ENCODE results near the gene PRND.
"Not testable (repeated sequence)": the region's sequence is repeated elsewhere in the genome, so short reads cannot be mapped to it uniquely, and the experiment has no call there.

Gene PRND, protein sequence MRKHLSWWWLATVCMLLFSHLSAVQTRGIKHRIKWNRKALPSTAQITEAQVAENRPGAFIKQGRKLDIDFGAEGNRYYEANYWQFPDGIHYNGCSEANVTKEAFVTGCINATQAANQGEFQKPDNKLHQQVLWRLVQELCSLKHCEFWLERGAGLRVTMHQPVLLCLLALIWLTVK

DNA sequence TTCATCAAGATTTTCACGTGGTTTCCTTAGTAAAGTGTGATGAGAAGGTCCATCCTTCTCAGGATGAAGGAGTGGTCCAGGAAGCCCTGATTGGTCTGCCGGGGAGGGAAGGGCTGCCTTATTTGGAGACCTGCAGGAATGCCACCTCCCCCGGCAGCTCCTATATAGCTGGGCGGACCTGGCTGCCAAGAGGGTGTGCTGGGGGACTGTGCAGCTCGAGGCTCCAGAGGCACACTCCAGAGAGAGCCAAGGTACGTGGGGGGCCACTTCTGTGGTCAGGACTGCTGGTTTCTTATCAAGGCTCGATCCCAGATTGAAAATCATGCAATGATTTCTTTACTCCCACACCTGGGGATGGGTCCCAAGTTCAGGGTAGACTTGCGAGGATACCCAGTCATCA lies at the start of gene PRND:
PRND (plus strand) TSS at position 191 of the 400 bp plus-strand sequence. CDS start 2,643 bp downstream, outside the sequence.
- DNase-seq = no peak

DNA sequence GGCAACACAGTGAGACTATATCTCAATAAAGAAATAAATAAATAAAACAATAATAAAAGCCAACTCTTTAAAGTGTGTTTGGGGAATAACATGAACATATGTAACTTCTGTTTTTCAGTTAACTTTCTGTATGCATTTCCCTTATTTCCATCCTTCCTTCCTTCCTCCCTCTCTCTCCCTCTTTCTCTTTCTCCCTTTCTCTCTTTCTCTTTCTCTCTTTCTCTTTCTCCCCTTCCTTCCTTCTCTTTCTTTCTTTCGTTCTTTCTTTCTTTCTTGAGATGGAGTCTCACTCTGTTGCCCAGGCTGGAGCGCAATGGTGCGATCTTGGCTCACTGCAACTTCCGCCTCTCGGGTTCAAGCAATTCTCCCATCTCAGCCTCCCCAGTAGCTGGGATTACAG lies 48.8 kb upstream of the PRND start:
- no peak for DNase-seq

DNA sequence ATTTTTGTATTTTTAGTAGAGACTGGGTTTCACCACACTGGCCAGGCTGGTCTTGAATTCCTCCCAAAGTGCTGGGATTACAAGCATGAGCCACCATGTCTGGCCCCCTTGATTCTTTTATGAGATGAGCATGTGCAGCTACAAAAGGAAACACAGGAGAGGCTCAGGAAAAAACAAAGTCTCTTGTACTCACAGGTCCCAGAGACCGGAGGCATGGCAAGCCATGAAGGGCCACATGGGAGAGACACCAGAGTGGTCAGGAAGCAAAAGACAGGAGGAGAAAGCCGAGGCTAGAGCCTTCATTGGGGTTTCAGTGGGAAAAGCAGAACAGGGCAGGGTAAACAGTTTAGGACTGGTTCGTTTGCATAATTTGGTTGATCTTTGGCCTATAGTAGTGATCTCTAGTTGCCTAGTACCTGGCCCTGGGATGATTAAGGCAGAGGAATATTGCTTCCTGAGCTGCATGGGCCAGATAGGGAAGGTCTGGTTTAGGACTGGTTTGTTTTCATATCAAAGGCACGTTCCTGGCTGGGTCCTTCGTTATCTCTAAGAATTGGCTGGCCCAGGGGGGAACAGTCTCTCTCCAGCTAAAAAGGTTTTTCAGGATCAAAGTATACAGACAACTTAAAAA lies 48.2 kb upstream of the PRND start:
- DNase-seq = no peak

DNA sequence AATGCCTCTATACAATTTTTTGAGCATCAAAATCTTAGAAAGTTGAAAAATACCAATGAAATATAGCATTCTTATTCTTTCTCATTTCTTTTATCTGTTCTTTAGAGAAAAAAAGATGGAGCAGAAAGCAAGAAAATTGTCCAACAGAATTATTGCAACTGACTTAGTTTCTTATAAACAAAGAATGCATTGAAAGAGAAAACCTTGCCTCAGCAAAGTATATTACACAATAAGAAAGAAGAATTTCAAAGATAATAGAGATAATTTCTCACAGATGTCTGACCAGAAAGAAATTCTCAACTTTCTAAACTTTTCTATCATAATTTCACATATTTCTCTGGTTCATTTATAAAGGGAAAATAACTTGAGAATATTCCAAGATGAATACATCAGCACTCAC lies 47.0 kb upstream of the PRND start:
- no peak for DNase-seq

DNA sequence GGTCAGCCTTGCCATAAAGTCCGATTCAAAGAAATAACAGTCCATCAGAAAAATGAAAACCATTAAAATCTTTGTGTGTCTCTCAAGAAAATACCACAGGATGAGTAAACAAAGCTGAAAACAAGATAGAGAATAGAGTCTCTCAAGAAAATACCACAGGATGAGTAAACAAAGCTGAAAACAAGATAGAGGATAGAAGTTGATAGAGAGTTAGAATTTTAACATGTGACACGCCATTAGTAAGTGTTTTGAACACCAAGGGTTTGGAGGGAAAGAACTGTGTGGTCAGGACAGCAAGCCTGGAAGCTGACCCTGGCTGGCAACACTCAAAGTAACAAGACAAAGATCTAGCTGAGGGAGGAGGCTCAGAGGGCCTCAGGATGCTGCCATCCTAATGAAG lies 43.9 kb upstream of the PRND start:
- DNase-seq = no peak

DNA sequence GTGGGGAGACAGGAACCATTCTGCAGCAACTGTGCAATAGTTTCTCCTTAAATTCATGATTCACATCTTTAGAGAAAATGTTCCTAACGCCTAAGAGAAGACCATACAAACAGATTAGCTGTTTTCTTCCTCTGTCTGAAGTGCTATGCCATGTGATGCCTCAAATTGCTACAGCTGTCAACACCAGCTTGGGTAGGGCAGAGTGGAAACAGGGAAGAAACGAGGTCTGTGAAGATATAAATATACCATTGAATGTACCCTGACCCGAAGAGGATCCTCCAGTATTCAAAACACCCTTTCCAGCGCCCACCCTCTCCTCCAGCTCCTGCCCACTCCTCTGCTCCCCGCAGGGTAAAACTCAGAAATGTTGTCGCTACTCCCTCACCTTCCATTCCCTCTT lies 40.3 kb upstream of the PRND start:
- no peak for DNase-seq

DNA sequence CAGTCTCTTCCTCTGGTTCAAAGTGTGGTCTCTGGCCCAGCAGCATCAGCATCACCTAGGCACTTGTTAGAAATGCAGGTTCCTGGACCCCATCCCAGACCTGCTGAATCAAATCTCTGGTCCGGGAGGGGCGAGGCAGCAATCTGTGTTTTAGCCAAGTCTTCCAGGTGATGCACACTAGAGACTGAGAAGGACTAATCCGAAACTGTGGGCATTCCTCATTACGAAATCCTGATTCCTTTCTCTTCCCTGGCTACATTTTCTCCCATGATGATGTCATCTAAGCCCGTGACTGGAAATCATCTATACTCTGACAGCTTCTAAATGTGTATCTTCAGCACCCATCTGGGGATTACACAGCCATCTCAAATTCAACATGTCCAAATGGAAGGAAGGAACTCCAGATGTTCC lies 39.7 kb upstream of the PRND start:
- no peak for DNase-seq

DNA sequence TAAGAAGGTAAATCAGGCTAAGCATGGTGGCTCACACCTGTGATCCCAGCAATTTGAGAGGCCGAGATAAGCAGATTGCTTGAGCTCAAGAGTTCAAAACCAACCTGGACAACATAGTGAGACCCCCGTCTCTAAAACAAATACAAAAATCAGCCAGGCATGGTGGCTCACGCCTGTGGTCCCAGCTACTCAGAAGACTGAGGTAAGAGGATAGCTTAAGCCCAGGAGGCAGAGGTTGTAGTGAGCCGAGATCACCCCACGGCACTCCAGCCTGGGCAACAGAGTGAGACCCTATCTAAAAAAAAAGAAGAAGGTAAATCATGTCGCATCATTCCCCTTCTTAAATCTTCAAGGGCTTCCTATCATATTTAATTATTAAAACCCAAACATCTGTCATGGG lies 39.0 kb upstream of the PRND start:
- no peak for DNase-seq

DNA sequence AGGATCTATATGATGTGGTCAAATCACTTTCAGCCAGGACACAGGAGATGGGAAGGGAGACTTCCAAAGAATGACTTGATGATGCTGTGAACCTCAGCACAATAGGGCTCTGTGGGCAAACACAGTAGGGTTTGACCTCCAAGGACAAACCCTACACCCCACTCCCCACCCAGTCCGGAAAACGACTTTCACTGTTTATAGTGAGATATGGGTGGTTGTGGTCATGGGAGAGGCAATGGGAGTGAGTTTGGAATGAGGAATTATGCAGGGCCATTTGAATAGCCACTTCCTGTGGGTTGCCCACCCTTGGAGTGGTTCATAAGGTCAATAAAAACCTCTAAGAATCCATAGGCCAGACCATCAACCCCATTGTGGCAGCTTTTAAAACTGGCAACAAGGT lies 38.4 kb upstream of the PRND start:
- DNase-seq = no peak

DNA sequence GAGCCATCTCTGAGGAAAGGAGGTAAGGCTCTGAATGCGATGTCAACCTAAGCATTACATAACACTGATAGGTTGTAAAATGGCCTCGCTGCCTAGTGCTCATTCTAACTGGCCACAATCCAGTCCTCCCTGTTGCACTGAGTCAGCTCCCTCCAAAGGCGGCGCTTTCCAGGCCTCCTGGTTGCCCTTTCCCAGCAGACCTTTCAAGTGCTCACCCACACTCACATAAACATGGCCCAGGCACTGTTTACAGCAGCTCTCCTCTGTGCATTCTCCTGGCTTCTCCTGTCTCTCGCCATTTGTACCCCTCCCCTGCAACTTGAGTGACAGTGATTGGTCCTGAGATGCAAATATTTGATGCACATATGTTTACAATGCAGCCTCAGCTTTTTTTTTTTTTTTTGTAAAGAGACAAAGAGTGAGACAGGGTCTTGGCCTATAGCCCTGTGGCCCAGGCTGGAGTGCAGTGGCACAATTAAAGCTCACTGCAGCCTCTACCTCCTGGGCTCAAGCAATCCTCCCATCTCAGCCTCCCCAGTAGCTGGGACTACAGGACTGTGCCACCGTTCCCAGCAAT lies 36.8 kb upstream of the PRND start:
- DNase-seq = no peak

DNA sequence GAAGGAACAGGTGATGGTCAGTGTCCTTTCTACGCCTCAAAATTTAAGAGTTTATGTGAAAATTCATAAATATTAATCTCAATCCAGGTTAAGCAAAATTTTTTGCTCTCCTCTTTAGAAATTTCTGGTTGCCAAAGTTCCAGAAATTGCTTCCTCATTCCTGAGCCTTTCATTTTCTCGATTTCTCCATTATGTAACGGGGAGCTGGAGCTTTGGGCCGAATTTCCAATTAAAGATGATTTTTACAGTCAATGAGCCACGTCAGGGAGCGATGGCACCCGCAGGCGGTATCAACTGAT lies 35.8 kb upstream of the PRND start:
- no peak for DNase-seq

DNA sequence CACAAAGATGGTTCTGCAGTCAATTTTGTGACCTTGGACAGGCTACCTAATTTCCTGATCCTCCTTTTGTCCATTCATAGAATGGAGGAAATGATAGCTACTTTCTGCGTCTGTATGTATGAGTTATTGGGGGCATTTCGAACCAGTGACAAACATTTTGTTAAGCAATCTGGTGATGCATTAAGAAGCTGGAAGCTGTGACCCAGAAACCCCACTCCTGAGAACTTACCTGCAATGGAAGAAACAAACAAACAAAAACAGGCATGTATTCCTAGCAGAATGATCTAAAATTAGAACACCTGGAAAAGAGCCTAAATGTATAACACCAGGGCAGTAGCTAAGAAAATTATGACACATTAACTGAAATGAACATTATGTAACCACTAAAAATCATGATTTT lies 33.4 kb upstream of the PRND start:
- DNase-seq = no peak

DNA sequence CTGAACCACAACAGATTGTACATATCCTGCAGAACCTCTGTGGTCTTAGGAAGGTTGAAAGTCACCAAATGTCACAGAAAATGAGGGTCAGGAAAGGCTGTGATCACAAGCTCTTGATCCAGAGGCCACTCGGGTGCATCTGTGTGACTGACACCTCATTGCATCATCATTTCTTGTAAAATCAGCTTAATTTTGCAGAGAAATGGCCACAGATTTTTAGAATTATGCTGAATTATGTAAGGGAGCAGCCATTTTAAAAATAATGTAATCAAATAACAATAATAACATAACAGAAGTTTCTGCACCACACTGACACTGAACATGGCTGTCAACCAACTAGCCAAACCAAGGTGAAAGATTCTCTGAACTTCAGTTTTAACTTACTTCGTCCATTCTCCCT lies 32.5 kb upstream of the PRND start:
- DNase-seq = no peak

DNA sequence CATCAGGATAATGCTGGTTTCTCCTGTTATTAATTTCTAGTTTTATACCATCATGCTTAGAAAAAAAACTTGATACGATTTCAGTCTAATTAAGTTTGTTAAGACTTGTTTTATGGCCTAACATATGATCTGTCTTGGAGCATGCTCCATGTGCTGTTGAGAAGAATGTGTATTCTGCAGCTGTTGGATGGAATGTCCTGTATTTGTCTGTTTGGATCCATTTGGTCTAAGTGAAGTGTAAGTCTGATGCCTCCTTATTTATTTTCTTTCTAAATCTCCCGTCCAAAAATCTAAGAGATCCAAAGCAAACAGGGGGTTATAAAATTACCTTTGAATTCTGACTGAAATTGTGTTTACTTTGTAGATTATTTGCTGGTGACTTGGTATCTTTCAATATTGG lies 30.0 kb upstream of the PRND start:
- no peak for DNase-seq

DNA sequence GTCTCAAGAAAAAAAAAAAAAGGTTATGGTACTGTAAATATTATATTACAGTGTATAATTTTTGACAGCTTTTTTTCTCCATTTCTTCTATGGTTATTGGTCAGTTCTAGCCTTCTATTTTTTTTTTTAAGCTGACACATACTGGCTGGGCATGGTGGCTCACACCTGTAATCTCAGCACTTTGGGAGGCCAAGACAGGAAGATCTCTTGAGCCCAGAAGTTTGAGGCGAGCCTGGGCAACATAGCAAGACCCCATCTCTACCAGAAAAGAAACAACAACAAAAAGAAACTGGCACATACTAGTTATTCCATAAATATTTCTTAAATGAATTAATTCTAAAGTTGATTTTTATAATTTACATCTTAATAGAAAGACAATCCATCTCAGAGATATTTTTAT lies 27.6 kb upstream of the PRND start:
- no peak for DNase-seq

DNA sequence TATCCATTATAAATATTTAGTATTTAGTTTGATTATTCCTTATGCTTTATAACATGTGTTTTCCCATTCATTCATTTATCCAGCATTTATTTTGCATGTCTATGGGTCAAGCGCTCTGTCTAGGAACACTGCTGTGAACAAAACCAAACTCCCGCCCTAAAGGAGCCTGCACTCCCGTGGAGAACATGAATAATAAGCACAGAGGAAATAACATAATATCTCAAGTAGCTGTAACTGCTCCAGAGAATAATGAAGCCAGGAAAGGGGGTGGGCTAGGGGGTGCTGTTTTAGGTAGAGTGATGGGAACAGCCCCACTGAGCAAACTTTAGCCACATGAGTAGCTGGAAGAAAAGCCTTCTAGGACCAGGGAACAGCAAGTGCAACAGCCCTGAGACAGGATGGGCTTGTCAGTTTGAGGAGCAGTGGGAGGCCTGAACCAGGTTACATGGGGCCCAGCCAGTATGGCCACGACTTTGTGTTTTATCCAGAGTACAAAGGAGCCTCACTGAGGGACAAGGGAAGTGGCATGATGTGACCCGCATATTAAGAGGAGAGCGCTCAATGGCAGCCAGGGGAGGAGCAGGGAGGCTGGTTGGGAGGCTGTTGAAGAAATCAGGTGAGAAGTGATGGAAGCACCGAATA lies 24.4 kb upstream of the PRND start:
- no peak for DNase-seq

DNA sequence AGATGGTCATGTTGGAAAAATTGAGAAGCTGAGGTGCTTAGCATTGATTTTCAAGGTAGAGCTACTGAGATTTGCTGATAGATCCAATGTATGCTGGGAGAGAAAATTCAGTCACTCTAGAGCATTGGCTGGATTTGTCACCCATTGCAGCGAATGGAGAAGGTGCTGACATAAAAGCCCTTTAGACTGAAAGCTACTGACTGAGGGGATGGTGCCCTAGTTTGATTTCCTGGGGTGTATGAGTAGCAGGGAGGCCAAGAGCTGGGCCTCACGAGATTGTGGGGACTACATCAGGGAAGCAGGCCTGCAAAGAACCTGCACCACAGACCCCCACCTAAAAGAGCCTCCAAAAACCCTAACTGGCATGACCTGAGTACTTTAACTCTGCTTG lies 23.9 kb upstream of the PRND start:
- DNase-seq = no peak

DNA sequence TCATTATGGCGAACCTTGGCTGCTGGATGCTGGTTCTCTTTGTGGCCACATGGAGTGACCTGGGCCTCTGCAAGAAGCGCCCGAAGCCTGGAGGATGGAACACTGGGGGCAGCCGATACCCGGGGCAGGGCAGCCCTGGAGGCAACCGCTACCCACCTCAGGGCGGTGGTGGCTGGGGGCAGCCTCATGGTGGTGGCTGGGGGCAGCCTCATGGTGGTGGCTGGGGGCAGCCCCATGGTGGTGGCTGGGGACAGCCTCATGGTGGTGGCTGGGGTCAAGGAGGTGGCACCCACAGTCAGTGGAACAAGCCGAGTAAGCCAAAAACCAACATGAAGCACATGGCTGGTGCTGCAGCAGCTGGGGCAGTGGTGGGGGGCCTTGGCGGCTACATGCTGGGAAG lies 22.5 kb upstream of the PRND start:
- no peak for DNase-seq

DNA sequence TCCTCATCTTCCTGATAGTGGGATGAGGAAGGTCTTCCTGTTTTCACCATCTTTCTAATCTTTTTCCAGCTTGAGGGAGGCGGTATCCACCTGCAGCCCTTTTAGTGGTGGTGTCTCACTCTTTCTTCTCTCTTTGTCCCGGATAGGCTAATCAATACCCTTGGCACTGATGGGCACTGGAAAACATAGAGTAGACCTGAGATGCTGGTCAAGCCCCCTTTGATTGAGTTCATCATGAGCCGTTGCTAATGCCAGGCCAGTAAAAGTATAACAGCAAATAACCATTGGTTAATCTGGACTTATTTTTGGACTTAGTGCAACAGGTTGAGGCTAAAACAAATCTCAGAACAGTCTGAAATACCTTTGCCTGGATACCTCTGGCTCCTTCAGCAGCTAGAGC lies 21.8 kb upstream of the PRND start:
- DNase-seq = no peak

DNA sequence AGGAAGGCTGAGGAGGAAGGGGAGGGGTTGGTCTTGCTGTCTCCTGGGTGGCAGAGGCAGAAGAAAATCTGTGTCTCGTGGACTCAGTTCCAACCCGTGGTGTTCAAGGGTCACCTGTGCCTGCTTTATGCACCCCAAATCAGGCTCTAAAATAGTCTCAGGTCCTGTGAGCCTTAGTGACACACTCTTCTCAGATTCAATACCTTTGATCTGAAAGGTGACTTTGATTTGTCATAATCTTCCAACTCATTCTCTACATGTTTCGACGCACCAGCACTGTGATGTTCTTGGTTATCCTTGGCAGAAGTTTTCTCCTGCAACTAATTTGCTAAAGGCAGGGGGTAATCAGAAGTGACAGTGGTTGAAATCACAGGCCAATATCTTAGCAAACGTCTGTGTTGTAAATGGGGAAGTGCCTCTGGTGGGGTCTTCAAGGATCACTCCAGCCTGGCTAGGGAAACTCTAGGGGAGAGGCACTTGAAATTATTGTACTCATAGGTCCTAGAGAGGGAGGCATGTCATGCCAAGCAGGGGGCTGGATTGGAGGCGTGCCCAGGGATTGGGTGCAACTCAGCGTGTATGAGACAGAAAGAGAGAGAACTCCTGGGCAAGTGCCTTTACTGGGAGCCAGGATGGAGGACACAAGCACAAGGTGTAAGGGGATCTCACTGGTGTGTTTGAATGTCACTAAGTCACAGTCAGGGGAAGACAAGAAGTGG lies 19.0 kb upstream of the PRND start:
- no peak for DNase-seq

DNA sequence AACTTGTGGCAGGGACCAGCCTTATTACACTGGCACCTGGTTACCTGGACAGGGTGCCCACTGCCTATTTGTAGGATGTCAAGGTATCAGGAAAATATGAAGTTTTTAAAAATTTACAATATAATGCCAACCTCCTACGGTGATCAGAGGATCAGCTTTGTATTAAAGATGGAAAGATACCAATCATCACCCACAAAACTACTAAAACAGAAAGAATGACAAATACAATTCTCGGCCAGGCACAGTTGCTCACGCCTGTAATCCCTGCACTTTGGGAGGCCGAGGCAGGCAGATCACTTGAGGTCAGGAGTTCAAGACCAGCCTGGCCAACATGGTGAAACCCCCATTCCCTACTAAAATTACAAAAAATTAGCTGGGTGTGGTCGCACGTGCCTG lies 18.4 kb upstream of the PRND start:
- DNase-seq = no peak

DNA sequence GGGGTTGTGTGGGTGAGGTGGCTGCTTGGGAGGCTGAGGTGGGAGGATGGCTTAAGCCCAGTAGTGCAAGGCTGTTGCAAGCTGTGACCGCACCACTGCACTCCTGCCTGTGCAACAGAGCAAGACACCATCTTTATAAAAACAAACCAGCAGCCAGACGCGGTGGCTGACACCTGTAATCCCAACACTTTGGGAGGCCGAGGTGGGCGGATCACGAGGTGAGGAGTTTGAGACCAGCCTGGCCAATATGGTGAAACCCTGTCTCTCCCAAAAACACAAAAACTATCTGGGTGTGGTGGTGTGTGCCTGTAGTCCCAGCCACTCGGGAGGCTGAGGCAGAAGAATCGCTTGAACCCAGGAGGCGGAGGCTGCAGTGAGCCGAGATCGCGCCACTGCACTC lies 14.8 kb upstream of the PRND start:
- not testable (repeated sequence) for DNase-seq

DNA sequence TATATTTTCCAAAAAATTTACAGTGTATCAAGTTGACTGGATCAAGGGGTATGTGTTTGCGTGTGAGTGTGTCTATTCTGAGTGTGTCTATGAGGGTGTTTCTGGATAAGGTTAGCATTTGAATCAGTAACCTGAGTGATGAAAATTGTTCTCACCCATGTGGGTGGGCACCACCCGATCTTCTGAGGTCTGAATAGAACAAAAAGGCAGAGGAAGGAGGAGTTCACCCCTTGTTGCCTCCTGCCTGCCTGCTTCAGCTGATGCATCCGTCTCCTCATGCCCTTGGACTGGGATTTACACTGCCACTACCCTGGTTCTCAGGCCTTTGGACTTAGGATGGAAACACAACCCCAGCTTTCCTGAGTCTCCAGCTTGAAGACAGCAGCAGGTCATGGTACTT lies 13.7 kb upstream of the PRND start:
- no peak for DNase-seq

DNA sequence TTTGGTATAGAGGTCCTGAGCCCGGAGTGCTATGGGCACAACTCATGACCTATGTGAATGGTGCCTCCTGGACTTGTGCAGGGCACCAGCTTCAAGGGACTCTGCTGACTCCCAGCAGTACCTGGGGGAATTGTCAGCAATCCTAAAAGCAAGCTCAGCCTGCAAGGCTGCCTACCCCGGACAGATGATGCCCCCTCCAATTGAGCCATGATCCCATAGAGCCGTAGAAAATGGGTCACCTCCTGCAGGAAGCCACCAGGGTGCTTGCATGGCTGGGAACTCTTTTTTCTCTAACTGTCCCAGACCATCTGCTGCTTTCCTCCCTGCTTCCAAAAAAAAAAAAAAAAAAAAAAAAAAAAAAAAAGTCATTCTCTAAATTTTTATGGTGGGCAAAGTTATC lies 12.9 kb upstream of the PRND start:
- no peak for DNase-seq

Measured in DMS53 (cell line).